ENCODE measurements around the gene IL1RAP.

- TF ChIP-seq REST (IDR thresholded peaks at IDR 0.05; ENCODE audit: low read depth) (no peak), ZBTB7A (IDR thresholded peaks at IDR 0.05; ENCODE audit: low read depth) (no peak), EP300 (IDR thresholded peaks at IDR 0.05; ENCODE audit: borderline replicate concordance) (no peak), TEAD4 (IDR thresholded peaks at IDR 0.05) (no peak), CEBPB (IDR thresholded peaks at IDR 0.05) (no peak), MAX (IDR thresholded peaks at IDR 0.05) (no peak), TAF1 (IDR thresholded peaks at IDR 0.05; ENCODE audit: low read depth) (no peak), TCF12 (IDR thresholded peaks at IDR 0.05; ENCODE audit: low read depth) (no peak), NFIC (IDR thresholded peaks at IDR 0.05) (no peak), EGR1 (IDR thresholded peaks at IDR 0.05) (no peak), CREB1 (IDR thresholded peaks at IDR 0.05; ENCODE audit: low read depth) (no peak), RAD21 (IDR thresholded peaks at IDR 0.05; ENCODE audit: low read depth) (no peak), YY1 (IDR thresholded peaks at IDR 0.05; ENCODE audit: low read depth) (no peak)
- TF ChIP-seq, protein P1, sequence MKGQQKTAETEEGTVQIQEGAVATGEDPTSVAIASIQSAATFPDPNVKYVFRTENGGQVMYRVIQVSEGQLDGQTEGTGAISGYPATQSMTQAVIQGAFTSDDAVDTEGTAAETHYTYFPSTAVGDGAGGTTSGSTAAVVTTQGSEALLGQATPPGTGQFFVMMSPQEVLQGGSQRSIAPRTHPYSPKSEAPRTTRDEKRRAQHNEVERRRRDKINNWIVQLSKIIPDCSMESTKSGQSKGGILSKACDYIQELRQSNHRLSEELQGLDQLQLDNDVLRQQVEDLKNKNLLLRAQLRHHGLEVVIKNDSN (IDR thresholded peaks at IDR 0.05), result no peak
Observed at GRCh38 chr3:190505381-190506003, 8.4 kb upstream of the IL1RAP start.

Measured in Ishikawa (cell line).